Measurements from ENCODE around the gene RUFY1.
A peak's percentile ranks its signal among the peaks of the same experiment; 100 is the strongest.

Gene RUFY1

GRCh38 chr5:179615203-179615602 lies 64.8 kb downstream of the RUFY1 start:
- DNase-seq (ENCODE audit: low read depth in 1 of 2, low spot score in 1 of 2): peak in 1 of 2 experiments; percentile 45
- Histone ChIP-seq H3K4me3 (replicated peaks; ENCODE audit: insufficient read depth, low read length) (no peak overlapping the region), H3K27me3 (ENCODE audit: insufficient read depth, poor library complexity, severe bottlenecking) (no peaks in the 10 kb centered on the region), H3K27ac (replicated peaks) (no peak overlapping the region)
- TF ChIP-seq, protein P1, sequence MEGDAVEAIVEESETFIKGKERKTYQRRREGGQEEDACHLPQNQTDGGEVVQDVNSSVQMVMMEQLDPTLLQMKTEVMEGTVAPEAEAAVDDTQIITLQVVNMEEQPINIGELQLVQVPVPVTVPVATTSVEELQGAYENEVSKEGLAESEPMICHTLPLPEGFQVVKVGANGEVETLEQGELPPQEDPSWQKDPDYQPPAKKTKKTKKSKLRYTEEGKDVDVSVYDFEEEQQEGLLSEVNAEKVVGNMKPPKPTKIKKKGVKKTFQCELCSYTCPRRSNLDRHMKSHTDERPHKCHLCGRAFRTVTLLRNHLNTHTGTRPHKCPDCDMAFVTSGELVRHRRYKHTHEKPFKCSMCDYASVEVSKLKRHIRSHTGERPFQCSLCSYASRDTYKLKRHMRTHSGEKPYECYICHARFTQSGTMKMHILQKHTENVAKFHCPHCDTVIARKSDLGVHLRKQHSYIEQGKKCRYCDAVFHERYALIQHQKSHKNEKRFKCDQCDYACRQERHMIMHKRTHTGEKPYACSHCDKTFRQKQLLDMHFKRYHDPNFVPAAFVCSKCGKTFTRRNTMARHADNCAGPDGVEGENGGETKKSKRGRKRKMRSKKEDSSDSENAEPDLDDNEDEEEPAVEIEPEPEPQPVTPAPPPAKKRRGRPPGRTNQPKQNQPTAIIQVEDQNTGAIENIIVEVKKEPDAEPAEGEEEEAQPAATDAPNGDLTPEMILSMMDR (IDR thresholded peaks at IDR 0.05; ENCODE audit: insufficient read depth, low read length): no peak
- TF ChIP-seq GABPA (IDR thresholded peaks at IDR 0.05; ENCODE audit: low read depth): no peak
- no peak for TF ChIP-seq POLR2AphosphoS5 (IDR thresholded peaks at IDR 0.05; ENCODE audit: low read depth)
- no peak for TF ChIP-seq REST (IDR thresholded peaks at IDR 0.05; ENCODE audit: insufficient replicate concordance, low read depth)
- TF ChIP-seq SPI1 (IDR thresholded peaks at IDR 0.05; ENCODE audit: borderline replicate concordance, low read depth): no peak

- H3K27me3 ChIP-seq (ENCODE audit: insufficient read depth, poor library complexity, severe bottlenecking): no peaks in the 10 kb centered on the region
- DNase-seq (ENCODE audit: low read depth in 1 of 2, low spot score in 1 of 2): peak in 1 of 2 experiments; percentile 35
Observed at GRCh38 chr5:179616002-179616594, 65.7 kb downstream of the RUFY1 start.

GRCh38 chr5:179617930-179618329 lies 67.6 kb downstream of the RUFY1 start:
- no peak overlapping the region for H3K4me3 ChIP-seq (replicated peaks; ENCODE audit: insufficient read depth, low read length)

More at GRCh38 chr5:179616002-179616594, 65.7 kb downstream of the RUFY1 start:
- Histone ChIP-seq H3K4me3 (replicated peaks; ENCODE audit: insufficient read depth, low read length) (no peak overlapping the region), H3K27ac (replicated peaks) (no peak overlapping the region)
- TF ChIP-seq POLR2AphosphoS5 (IDR thresholded peaks at IDR 0.05; ENCODE audit: low read depth): 0 out of 2 replicates have a peak, but pooled peaks have one; percentile 34
- no peak for TF ChIP-seq SPI1 (IDR thresholded peaks at IDR 0.05; ENCODE audit: borderline replicate concordance, low read depth)

More at GRCh38 chr5:179617930-179618329, 67.6 kb downstream of the RUFY1 start:
- Histone ChIP-seq H3K27ac (replicated peaks) (no peak overlapping the region), H3K27me3 (ENCODE audit: insufficient read depth, poor library complexity, severe bottlenecking) (no peaks in the 10 kb centered on the region)
- peak in 1 of 2 experiments; percentile 32 for DNase-seq (ENCODE audit: low read depth in 1 of 2, low spot score in 1 of 2)
- TF ChIP-seq, protein P1 (IDR thresholded peaks at IDR 0.05; ENCODE audit: insufficient read depth, low read length): no peak
- no peak for TF ChIP-seq REST (IDR thresholded peaks at IDR 0.05; ENCODE audit: insufficient replicate concordance, low read depth)
- TF ChIP-seq POLR2AphosphoS5 (IDR thresholded peaks at IDR 0.05; ENCODE audit: low read depth): no peak
- TF ChIP-seq SPI1 (IDR thresholded peaks at IDR 0.05; ENCODE audit: borderline replicate concordance, low read depth): no peak
- no peak for TF ChIP-seq GABPA (IDR thresholded peaks at IDR 0.05; ENCODE audit: low read depth)

Data from HL-60 (cell line).